VCaP (cell line): Measurements from ENCODE around the gene RGS14.

Experiments
- H3K27ac ChIP-seq: fragments of 450-650 bp; 2 replicates; pipeline ENCODE4 v1.5.1; 2017
- TF ChIP-seq, protein P1 (sequence below): fragments of 450-650 bp; conservative IDR thresholded peaks from 2 replicates; pipeline ENCODE4 v1.5.1; 2017; ENCODE audit warnings: mild to moderate bottlenecking, moderate library complexity

The RGS14 gene

DNA sequence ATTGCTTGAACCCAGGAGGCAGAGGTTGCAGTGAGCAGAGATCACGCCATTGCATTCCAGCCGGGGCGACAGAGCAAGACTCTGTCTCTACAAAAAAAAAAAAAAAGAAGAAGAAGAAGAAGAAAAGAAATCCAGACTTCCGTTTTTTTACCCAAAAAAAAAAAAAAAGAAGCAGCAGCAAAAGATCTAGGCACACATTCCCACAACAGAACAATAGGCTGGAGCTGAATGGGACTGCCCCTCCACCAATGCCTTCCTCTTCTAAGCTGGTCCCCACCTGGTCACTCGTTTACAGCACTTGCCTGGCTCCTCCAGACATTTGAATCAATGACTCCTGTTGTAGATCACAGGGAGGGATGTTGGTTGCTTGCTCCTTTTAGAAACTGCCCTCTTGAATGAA, 4.6 kb upstream of the RGS14 start:
- TF ChIP-seq, protein P1, sequence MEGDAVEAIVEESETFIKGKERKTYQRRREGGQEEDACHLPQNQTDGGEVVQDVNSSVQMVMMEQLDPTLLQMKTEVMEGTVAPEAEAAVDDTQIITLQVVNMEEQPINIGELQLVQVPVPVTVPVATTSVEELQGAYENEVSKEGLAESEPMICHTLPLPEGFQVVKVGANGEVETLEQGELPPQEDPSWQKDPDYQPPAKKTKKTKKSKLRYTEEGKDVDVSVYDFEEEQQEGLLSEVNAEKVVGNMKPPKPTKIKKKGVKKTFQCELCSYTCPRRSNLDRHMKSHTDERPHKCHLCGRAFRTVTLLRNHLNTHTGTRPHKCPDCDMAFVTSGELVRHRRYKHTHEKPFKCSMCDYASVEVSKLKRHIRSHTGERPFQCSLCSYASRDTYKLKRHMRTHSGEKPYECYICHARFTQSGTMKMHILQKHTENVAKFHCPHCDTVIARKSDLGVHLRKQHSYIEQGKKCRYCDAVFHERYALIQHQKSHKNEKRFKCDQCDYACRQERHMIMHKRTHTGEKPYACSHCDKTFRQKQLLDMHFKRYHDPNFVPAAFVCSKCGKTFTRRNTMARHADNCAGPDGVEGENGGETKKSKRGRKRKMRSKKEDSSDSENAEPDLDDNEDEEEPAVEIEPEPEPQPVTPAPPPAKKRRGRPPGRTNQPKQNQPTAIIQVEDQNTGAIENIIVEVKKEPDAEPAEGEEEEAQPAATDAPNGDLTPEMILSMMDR: no peak
- H3K27ac ChIP-seq: no peak overlapping the region

DNA sequence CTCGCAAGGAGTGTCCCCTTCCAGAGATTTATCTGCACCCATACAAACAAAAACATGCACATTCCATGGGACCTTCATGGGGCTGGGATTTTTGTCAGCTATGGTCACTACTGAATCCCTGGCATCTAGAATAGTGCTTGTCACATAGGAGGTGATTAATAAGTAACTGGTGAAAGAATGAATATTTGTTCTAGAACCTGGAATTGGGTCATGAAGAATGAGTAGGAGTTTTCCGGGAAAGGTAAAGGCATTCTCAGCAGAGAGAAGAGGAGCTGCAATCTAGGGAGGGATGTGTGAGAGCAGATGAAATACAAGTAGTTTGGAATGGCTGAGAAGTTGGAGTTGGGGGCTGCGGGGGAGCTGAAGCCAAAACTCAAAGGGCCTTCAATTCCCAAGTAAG, 3.5 kb upstream of the RGS14 start:
- TF ChIP-seq, protein P1: no peak
- no peak overlapping the region for H3K27ac ChIP-seq

DNA sequence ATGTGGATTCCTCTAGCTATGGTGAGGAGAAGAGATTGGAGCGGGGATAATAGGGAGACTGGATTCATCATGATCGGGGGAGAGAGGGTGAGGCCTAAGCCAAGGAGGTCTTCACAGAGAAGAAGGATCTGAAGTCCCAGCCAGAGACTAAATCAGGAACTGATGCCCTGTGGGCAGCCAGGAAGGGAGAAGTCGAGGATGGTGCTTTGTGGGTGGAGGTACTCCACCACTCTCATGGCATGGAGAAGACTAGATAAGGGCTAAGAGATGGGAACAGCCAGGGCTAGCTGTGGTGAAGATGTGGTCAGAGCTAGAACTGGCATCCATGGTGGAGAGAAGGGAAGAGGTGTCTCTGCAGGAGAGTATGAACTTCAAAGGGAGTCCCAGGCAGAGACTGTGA, 3.0 kb upstream of the RGS14 start:
- TF ChIP-seq, protein P1: no peak
- H3K27ac ChIP-seq: no peak overlapping the region

DNA sequence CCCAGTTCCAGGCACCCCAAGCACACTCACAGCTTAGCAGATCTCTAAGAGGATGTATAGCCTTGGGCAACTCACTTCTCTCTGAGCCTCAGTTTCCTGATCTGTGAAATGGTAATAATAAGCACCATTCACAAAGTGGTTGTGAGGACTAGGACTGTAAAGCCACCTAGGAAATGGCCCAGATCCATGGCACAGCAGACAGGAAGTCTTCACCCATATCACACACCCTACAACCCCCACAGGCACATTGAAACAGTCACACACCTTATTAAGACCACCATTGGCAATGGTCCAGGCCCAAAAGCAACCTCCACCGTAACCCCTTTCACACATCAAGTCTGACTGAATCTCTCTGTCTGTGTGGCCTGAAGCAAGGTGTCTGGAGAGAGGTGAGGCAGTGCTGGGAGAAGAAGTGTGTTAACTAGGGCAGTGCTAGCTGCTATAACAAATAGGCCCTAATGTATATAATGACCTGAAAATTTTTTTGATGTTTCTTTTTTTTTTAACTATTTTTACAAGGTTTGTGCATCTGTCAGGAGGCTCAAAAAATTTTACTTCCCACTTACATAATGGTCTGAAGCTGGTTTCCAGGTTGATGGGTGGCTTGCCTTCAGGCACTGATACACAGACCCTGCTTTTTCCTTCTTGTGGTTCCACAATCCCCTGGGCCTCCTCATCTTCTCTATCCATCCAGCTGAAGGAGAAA, 2.4 kb upstream of the RGS14 start:
- H3K27ac ChIP-seq: no peak overlapping the region
- TF ChIP-seq, protein P1: no peak

DNA sequence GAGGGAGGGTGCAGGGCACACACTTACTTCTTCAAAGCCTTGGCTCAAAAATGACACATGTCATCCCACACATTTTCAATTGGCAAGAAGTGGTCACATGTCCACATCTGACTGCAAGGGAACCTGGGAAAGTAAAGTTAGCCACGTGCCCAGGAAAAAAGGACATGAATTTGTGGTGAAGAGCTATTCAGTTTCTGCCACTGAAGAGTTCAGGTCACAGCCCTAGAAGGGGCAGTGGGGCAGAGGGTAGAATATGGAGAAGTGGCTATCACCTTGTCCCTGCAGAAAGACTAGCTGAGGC, 1.9 kb upstream of the RGS14 start:
- H3K27ac ChIP-seq: no peak overlapping the region
- TF ChIP-seq, protein P1: no peak

DNA sequence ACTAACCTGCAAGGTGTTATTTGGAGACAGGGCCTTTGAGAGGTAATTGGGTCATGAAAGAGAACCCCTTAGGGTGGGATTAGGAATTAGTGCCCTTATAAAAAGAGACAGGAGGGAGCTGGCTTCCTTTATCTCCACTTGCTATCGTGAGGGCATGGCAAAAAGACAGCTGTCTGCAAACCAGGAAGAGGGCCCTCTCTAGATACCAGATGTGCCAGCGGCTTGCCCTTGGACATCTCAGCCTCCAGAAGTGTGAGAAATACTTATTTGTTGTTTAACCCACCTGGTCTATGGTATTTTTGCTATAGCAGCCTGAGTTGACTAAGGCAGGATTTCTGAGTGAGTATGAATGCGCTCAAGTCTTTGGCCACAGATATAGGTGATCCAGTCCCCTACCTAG, 978 bp upstream of the RGS14 start:
- H3K27ac ChIP-seq: peak overlapping the region; percentile 80
- TF ChIP-seq, protein P1: no peak

DNA sequence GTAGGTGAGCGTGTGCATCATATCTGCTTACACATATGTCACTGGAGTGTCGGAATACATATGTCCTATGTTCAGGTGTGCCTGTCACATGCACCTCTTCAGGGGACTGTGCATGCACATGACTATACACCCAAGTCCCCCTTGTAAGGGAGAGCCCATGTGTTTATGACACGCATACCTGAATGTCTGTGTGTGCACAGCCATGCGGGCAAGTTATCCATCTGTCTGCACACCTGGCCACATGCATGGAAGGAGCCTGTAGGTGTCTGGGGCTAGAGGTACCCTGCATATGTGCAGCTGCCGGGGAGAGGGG, 622 bp upstream of the RGS14 start:
- peak overlapping the region; percentile 80 for H3K27ac ChIP-seq

More for the DNA sequence above, 622 bp upstream of the RGS14 start:
- TF ChIP-seq, protein P1: no peak
